ENCODE results near the gene MAP3K8. TPM values are rescaled to one million over a fixed set of nuclear protein-coding genes. Genes with fewer than 3 reads are reported as not detected.

The MAP3K8 gene
- total and polyA plus RNA-seq, 2 donors (not counting 3 experiments of a cell fraction or from before 2014, with no cell fraction given), result 5.2 to 10.6 TPM

DNA sequence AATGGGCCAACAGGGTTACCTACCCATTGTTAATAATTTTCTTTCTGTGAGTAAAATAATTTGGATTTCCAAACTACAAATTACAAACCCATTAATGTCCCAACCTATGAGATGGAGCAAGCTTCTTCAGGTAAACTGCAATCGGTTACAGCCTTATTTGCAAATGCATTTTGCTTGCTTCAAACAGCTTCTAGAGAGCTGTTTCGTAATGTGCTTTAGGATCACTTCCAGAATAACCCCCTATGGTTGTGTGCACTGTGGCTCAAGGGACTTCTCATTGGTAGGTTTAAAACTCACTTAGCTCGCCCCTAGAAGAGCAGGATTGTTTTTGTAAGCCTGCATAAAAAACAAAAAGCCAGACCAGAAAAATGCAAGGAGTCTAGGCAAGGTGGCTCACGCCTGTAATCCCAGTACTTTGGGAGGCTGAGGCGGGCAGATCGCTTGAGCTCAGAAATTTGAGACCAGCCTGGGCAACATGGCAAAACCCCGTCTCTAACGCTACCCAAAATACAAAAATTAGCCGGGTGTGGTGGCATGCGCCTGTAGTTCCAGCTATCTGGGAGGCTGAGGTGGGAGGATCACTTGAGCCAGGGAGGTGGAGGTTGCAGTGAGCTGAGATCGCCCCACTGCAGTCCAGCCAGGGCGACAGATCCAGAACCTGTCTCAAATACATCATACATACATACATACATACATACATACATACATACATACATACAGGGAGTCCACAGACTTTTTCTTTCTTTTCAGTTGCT is 3.3 kb upstream of the MAP3K8 start:
- intact Hi-C loops (cut with micrococcal nuclease), result no loop called here
- Histone ChIP-seq H3K27me3 (ENCODE audit: control insufficient read depth in 2 of 2, insufficient read depth in 2 of 2, low read length in 2 of 2) (no peaks in the 10 kb centered on the region), H3K4me1 (ENCODE audit: control insufficient read depth, extremely low read depth, insufficient read depth, low read length) (peaks cover 5% of the 10 kb centered on the region), H2AFZ (ENCODE audit: low read depth, low read length) (no peak overlapping the region), H3K9ac (replicated peaks; ENCODE audit: extremely low read depth, insufficient read depth, low read length) (no peak overlapping the region), H3K36me3 (ENCODE audit: control insufficient read depth in 2 of 2, extremely low read depth in 1 of 2, insufficient read depth in 2 of 2, low read length in 2 of 2) (no peaks in the 10 kb centered on the region), H3K79me2 (ENCODE audit: control insufficient read depth, insufficient read depth, low read length) (peaks cover under 1% of the 10 kb centered on the region), H4K20me1 (replicated peaks; ENCODE audit: control insufficient read depth, extremely low read depth, insufficient read depth, low read length) (no peaks in the 10 kb centered on the region), H3K4me2 (ENCODE audit: insufficient read depth, low read length) (no peak overlapping the region), H3K27ac (ENCODE audit: insufficient read depth, low read depth, low read length) (no peak overlapping the region), H3K9me3 (replicated peaks; ENCODE audit: control insufficient read depth, insufficient read depth, low read length) (no peaks in the 10 kb centered on the region), H3K9me1 (replicated peaks; ENCODE audit: control insufficient read depth, extremely low read depth, insufficient read depth, low read length) (no peaks in the 10 kb centered on the region), H3K4me3 (replicated peaks in 1 of 3; ENCODE audit: insufficient read depth in 1 of 3, low read depth in 1 of 3, low read length in 3 of 3) (no peak overlapping the region)
- DNase-seq (ENCODE audit: low read depth, low spot score) (no peak), FAIRE-seq (no peak)
- POLR2A ChIA-PET, result interaction anchor here (0.7 kb wide), 1 partner anchor 71 kb away, joined by 3 read pairs; no protein-coding TSS in a partner anchor
- no peak for TF ChIP-seq GATA2 (IDR thresholded peaks at IDR 0.05; ENCODE audit: insufficient read depth, insufficient read length, low read depth, low read length)
- no peak for TF ChIP-seq FOS (IDR thresholded peaks at IDR 0.05; ENCODE audit: borderline replicate concordance, insufficient read depth, low read length)
- TF ChIP-seq MYC (IDR thresholded peaks at IDR 0.05; ENCODE audit: low read depth, low read length), result no peak
- TF ChIP-seq, protein P1, sequence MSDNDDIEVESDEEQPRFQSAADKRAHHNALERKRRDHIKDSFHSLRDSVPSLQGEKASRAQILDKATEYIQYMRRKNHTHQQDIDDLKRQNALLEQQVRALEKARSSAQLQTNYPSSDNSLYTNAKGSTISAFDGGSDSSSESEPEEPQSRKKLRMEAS (IDR thresholded peaks at IDR 0.05; ENCODE audit: insufficient read depth, insufficient read length), result no peak
- no peak for TF ChIP-seq EZH2 (IDR thresholded peaks at IDR 0.05; ENCODE audit: borderline replicate concordance, low read depth, low read length, severe bottlenecking)
- TF ChIP-seq CTCF (IDR thresholded peaks at IDR 0.05; ENCODE audit: extremely low read depth in 1 of 2, insufficient read depth in 1 of 2, low read depth in 1 of 2, low read length in 2 of 2), result no peak
- no peak for TF ChIP-seq POLR2AphosphoS5 (IDR thresholded peaks at IDR 0.05; ENCODE audit: insufficient read depth, low read depth, low read length)
- no peak for TF ChIP-seq POLR2A (IDR thresholded peaks at IDR 0.05; ENCODE audit: low read depth, low read length)
- TF ChIP-seq JUN (IDR thresholded peaks at IDR 0.05; ENCODE audit: borderline replicate concordance, insufficient read depth, insufficient read length, low read depth), result no peak
- BruUV-seq (replicated peaks), result no TSS peak
- dilution Hi-C loops (cut with MboI; ENCODE audit: extremely low pct_ligation_motif_present, low sequenced_read_pairs), result no loop called here
- CTCF ChIA-PET, result interaction anchor here (1.0 to 2.1 kb wide), 6 partner anchors 10 to 160 kb away, joined by 3 to 6 read pairs (median 4); no protein-coding TSS in a partner anchor

Data from endothelial cell of umbilical vein (primary cell).